Measurements from ENCODE around the gene CHRNA3. TPM values are rescaled to one million over a fixed set of nuclear protein-coding genes. Genes with fewer than 3 reads are reported as not detected.

The CHRNA3 gene
- total and polyA plus RNA-seq, 2 donors (not counting 1 experiment from before 2014, with no cell fraction given) = not detected

DNA sequence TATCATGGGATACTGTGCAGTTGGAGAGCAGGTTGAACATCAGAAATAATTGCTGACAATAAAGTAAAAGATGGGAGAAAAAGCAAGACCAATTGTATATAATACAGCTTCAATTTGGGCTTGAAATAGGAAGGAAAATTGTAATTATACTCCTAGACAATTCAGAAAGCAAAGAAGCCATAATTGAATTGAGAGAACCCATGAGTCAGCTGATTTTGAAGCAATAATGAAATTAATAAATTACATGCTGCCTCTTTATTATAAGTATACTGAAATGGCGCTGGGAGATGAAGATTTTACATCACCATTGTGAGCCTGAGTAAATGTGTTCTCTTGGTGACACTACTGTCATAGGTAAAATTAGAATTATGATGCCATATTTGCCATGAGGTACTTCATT lies 23.2 kb downstream of the CHRNA3 start:
- Histone ChIP-seq H3K4me2 (replicated peaks; ENCODE audit: low read depth, low read length, poor library complexity, severe bottlenecking) (no peak overlapping the region), H3K4me1 (ENCODE audit: control insufficient read depth in 2 of 2, insufficient read depth in 2 of 2, low read length in 2 of 2) (no peaks in the 10 kb centered on the region), H3K27ac (ENCODE audit: low read length in 2 of 2) (no peak overlapping the region), H3K79me2 (ENCODE audit: control insufficient read depth, insufficient read depth, low read length) (no peaks in the 10 kb centered on the region), H3K27me3 (replicated peaks in 1 of 4; ENCODE audit: control extremely low read depth in 1 of 4, control insufficient read depth in 3 of 4, insufficient read depth in 4 of 4, low read length in 3 of 4) (no peaks in the 10 kb centered on the region), H3K4me3 (ENCODE audit: control extremely low read depth in 1 of 5, extremely low read depth in 1 of 5, insufficient read depth in 1 of 5, low read depth in 2 of 5, low read length in 4 of 5) (no peak overlapping the region), H2AFZ (ENCODE audit: insufficient read depth, low read depth, low read length, poor library complexity, severe bottlenecking) (no peak overlapping the region), H3K9me3 (ENCODE audit: control extremely low read depth in 1 of 3, control insufficient read depth in 2 of 3, insufficient read depth in 1 of 3, low read length in 2 of 3) (no peaks in the 10 kb centered on the region), H3K9ac (ENCODE audit: low read length) (no peak overlapping the region), H4K20me1 (ENCODE audit: control insufficient read depth, insufficient read depth, low read length, poor library complexity, severe bottlenecking) (no peaks in the 10 kb centered on the region), H3K36me3 (replicated peaks in 1 of 2; ENCODE audit: control extremely low read depth in 1 of 2, control insufficient read depth in 1 of 2, extremely low read depth in 1 of 2, insufficient read depth in 2 of 2, low read length in 1 of 2) (no peaks in the 10 kb centered on the region)
- ChIA-PET POLR2A (no interaction called here), CTCF (interaction anchor here (0.7 kb wide), 1 partner anchor 85 kb away, joined by 5 read pairs; no protein-coding TSS in a partner anchor)
- whole genome bisulfite sequencing (ENCODE audit: insufficient coverage) = no CpG with 5 or more reads among the region's 1 CpG
- Mint-ChIP-seq H3K4me3 (no peak overlapping the region), H3K9me3 (ENCODE audit: insufficient read depth) (no peaks in the 10 kb centered on the region), H3K27me3 (peaks cover 3% of the 10 kb centered on the region), H3K27ac (no peak overlapping the region), H3K4me1 (no peaks in the 10 kb centered on the region)
- intact Hi-C loops (cut with micrococcal nuclease) = no loop called here
- no peak for TF ChIP-seq EZH2 (IDR thresholded peaks at IDR 0.05; ENCODE audit: borderline replicate concordance, insufficient read depth, low read depth, low read length, poor library complexity, severe bottlenecking)
- TF ChIP-seq, protein P1, sequence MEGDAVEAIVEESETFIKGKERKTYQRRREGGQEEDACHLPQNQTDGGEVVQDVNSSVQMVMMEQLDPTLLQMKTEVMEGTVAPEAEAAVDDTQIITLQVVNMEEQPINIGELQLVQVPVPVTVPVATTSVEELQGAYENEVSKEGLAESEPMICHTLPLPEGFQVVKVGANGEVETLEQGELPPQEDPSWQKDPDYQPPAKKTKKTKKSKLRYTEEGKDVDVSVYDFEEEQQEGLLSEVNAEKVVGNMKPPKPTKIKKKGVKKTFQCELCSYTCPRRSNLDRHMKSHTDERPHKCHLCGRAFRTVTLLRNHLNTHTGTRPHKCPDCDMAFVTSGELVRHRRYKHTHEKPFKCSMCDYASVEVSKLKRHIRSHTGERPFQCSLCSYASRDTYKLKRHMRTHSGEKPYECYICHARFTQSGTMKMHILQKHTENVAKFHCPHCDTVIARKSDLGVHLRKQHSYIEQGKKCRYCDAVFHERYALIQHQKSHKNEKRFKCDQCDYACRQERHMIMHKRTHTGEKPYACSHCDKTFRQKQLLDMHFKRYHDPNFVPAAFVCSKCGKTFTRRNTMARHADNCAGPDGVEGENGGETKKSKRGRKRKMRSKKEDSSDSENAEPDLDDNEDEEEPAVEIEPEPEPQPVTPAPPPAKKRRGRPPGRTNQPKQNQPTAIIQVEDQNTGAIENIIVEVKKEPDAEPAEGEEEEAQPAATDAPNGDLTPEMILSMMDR (IDR thresholded peaks at IDR 0.05) = no peak
- no peak for DNase-seq
- ATAC-seq (ENCODE audit: low read depth) = no peak

DNA sequence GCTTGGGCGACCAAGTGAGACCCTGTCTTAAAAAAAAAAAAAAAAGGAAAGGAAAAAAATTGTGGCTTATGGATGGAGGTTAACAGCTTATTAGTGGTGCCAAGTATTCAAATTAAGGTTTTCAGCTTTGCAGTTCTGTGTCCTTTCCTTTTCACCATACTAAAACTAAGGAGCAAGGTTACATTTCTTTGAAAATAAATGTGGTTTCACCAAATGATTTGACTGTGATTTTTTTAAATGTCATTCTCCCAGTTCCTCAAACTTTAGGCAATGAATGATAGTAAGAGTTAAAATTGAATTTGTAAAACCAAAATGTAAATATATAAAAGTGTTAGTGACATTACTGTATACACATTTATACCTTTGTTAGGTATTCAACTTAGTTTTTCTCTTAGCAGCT lies 45.9 kb downstream of the CHRNA3 start:
- no peak for TF ChIP-seq EZH2 (IDR thresholded peaks at IDR 0.05; ENCODE audit: borderline replicate concordance, insufficient read depth, low read depth, low read length, poor library complexity, severe bottlenecking)
- TF ChIP-seq, protein P1 (IDR thresholded peaks at IDR 0.05) = no peak
- Mint-ChIP-seq H3K27me3 (no peaks in the 10 kb centered on the region), H3K4me1 (no peaks in the 10 kb centered on the region), H3K27ac (no peak overlapping the region), H3K9me3 (ENCODE audit: insufficient read depth) (no peaks in the 10 kb centered on the region), H3K4me3 (no peak overlapping the region)
- no CpG with 5 or more reads among the region's 1 CpG for WGBS (ENCODE audit: insufficient coverage)
- no peak for ATAC-seq (ENCODE audit: low read depth)
- Histone ChIP-seq H3K4me1 (ENCODE audit: control insufficient read depth in 2 of 2, insufficient read depth in 2 of 2, low read length in 2 of 2) (no peaks in the 10 kb centered on the region), H3K9me3 (ENCODE audit: control extremely low read depth in 1 of 3, control insufficient read depth in 2 of 3, insufficient read depth in 1 of 3, low read length in 2 of 3) (no peaks in the 10 kb centered on the region), H3K4me2 (replicated peaks; ENCODE audit: low read depth, low read length, poor library complexity, severe bottlenecking) (no peak overlapping the region), H3K36me3 (replicated peaks in 1 of 2; ENCODE audit: control extremely low read depth in 1 of 2, control insufficient read depth in 1 of 2, extremely low read depth in 1 of 2, insufficient read depth in 2 of 2, low read length in 1 of 2) (no peaks in the 10 kb centered on the region), H3K79me2 (ENCODE audit: control insufficient read depth, insufficient read depth, low read length) (no peaks in the 10 kb centered on the region), H2AFZ (ENCODE audit: insufficient read depth, low read depth, low read length, poor library complexity, severe bottlenecking) (no peak overlapping the region), H3K9ac (ENCODE audit: low read length) (no peak overlapping the region), H3K4me3 (ENCODE audit: control extremely low read depth in 1 of 5, extremely low read depth in 1 of 5, insufficient read depth in 1 of 5, low read depth in 2 of 5, low read length in 4 of 5) (no peak overlapping the region), H3K27ac (ENCODE audit: low read length in 2 of 2) (no peak overlapping the region), H4K20me1 (ENCODE audit: control insufficient read depth, insufficient read depth, low read length, poor library complexity, severe bottlenecking) (no peaks in the 10 kb centered on the region), H3K27me3 (replicated peaks in 1 of 4; ENCODE audit: control extremely low read depth in 1 of 4, control insufficient read depth in 3 of 4, insufficient read depth in 4 of 4, low read length in 3 of 4) (no peaks in the 10 kb centered on the region)
- intact Hi-C loops (cut with micrococcal nuclease) = no loop called here
- CTCF ChIA-PET = no interaction called here
- POLR2A ChIA-PET = no interaction called here
- no peak for DNase-seq
